ENCODE results near the gene KCNE1. TPM values are rescaled to one million over a fixed set of nuclear protein-coding genes. Genes with fewer than 3 reads are reported as not detected.
"Not testable (repeated sequence)": the region's sequence is repeated elsewhere in the genome, so short reads cannot be mapped to it uniquely, and the experiment has no call there.

Gene KCNE1
- not detected in 2 replicates for total RNA-seq (2014; rRNA removed)
- 0.11 TPM for polyA plus RNA-seq (2012)

GRCh38 chr21:34511787-34512455 is at the start of gene KCNE1:
Gene KCNE1 (minus strand): TSS chr21:34512210. CDS start chr21:34449634, 62,576 bp downstream.
- DNase-seq (ENCODE audit: low read depth) = peak; percentile 53

- DNase-seq (ENCODE audit: low read depth) = no peak
These were observed 49.8 kb upstream of the KCNE1 start for GRCh38 chr21:34561806-34562205.

GRCh38 chr21:34560609-34561008 is 48.6 kb upstream of the KCNE1 start:
- no peak for DNase-seq (ENCODE audit: low read depth)

- no peak for DNase-seq (ENCODE audit: low read depth)
These were observed 48.0 kb upstream of the KCNE1 start for GRCh38 chr21:34560021-34560420.

GRCh38 chr21:34559089-34559631 is 47.1 kb upstream of the KCNE1 start:
- DNase-seq (ENCODE audit: low read depth) = no peak

GRCh38 chr21:34558166-34558565 is 46.2 kb upstream of the KCNE1 start:
- no peak for DNase-seq (ENCODE audit: low read depth)

GRCh38 chr21:34557261-34557660 is 45.3 kb upstream of the KCNE1 start:
- no peak for DNase-seq (ENCODE audit: low read depth)

GRCh38 chr21:34554670-34555069 is 42.7 kb upstream of the KCNE1 start:
- DNase-seq (ENCODE audit: low read depth) = not testable (repeated sequence)

GRCh38 chr21:34554227-34554626 is 42.2 kb upstream of the KCNE1 start:
- no peak for DNase-seq (ENCODE audit: low read depth)

- DNase-seq (ENCODE audit: low read depth) = peak; percentile 77
These were observed 41.3 kb upstream of the KCNE1 start for GRCh38 chr21:34553151-34553952.

GRCh38 chr21:34552360-34553098 is 40.5 kb upstream of the KCNE1 start:
- DNase-seq (ENCODE audit: low read depth) = peak; percentile 35

- no peak for DNase-seq (ENCODE audit: low read depth)
These were observed 38.3 kb upstream of the KCNE1 start for GRCh38 chr21:34550182-34550799.

GRCh38 chr21:34548781-34549376 is 36.9 kb upstream of the KCNE1 start:
- DNase-seq (ENCODE audit: low read depth) = peak; percentile 45

- DNase-seq (ENCODE audit: low read depth) = no peak
These were observed 34.5 kb upstream of the KCNE1 start for GRCh38 chr21:34546542-34546941.

GRCh38 chr21:34545079-34545884 is 33.3 kb upstream of the KCNE1 start:
- peak; percentile 72 for DNase-seq (ENCODE audit: low read depth)

- DNase-seq (ENCODE audit: low read depth) = peak; percentile 75
These were observed 32.1 kb upstream of the KCNE1 start for GRCh38 chr21:34544032-34544496.

- DNase-seq (ENCODE audit: low read depth) = no peak
These were observed 31.0 kb upstream of the KCNE1 start for GRCh38 chr21:34543017-34543416.

- no peak for DNase-seq (ENCODE audit: low read depth)
These were observed 28.2 kb upstream of the KCNE1 start for GRCh38 chr21:34540206-34540605.

- no peak for DNase-seq (ENCODE audit: low read depth)
These were observed 25.8 kb upstream of the KCNE1 start for GRCh38 chr21:34537838-34538237.

- peak; percentile 13 for DNase-seq (ENCODE audit: low read depth)
These were observed 24.8 kb upstream of the KCNE1 start for GRCh38 chr21:34536820-34537219.
